Measurements from ENCODE around the gene PLA2R1. TPM values are rescaled to one million over a fixed set of nuclear protein-coding genes. Genes with fewer than 3 reads are reported as not detected.
A peak's percentile ranks its signal among the peaks of the same experiment; 100 is the strongest.

The PLA2R1 gene
- total RNA-seq, 4 donors from 2014 or later: 11.6 to 49.2 (median 30.5) TPM

DNA sequence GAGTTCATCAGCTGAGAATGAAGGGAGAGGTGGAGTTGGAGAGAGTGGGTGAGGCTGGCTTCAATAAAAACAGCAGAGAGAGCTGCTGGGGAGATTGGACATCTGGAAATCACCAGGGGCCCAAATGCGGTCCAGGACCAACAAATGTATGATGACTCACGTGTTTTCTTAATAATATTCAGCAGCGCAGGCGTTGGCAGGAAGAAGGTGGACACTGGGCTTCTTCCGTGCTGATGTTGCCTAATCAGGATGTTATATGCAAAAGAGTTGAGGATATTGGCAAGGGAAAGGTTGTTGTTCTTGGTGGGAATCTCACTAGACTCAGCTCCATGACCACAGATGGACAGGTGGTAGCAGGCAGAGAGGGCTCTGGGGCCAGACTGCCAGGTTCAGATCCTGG lies 12.8 kb upstream of the PLA2R1 start:
- peak in 1 of 3 donors; percentile 66 for DNase-seq
- Histone ChIP-seq H3K27ac (peak overlapping the region in 1 of 4 donors; percentile 58), H3K36me3 (no peaks in the 10 kb centered on the region), H3K4me3 (no peak overlapping the region), H3K4me1 (peaks cover 0 to 20% (median 1%) of the 10 kb centered on the region in 4 donors), H3K9me3 (no peaks in the 10 kb centered on the region), H3K27me3 (no peaks in the 10 kb centered on the region)
- TF ChIP-seq, protein P1, sequence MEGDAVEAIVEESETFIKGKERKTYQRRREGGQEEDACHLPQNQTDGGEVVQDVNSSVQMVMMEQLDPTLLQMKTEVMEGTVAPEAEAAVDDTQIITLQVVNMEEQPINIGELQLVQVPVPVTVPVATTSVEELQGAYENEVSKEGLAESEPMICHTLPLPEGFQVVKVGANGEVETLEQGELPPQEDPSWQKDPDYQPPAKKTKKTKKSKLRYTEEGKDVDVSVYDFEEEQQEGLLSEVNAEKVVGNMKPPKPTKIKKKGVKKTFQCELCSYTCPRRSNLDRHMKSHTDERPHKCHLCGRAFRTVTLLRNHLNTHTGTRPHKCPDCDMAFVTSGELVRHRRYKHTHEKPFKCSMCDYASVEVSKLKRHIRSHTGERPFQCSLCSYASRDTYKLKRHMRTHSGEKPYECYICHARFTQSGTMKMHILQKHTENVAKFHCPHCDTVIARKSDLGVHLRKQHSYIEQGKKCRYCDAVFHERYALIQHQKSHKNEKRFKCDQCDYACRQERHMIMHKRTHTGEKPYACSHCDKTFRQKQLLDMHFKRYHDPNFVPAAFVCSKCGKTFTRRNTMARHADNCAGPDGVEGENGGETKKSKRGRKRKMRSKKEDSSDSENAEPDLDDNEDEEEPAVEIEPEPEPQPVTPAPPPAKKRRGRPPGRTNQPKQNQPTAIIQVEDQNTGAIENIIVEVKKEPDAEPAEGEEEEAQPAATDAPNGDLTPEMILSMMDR (IDR thresholded peaks at IDR 0.05): no peak
- no peak for TF ChIP-seq POLR2A (IDR thresholded peaks at IDR 0.05)

DNA sequence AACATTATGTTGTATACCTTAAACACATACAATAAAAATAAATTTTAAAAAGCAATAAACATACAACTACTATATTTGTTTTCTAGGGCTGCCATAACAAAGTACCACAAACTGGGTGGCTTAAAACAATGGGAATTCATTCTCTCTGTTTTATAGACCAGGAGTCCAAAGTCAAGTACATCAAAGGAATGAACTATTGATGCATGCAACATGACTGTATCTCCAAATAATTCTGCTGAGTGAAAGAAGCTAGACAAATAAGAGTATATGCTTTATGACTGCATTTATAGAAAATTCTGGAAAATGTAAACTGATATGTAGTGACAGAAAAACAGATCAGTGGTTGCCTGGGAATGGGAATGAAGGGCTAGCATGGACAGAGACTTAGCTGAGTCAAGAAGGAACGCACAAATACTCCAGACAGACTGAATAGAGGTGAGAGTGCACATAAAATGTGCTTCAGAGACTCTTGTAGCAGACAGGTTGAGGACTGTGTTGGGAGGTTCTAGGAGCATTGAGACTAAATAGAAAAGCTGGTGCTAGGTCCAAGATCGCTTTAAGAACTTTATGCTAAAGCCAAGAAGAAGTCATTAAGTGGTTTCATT lies 11.0 kb upstream of the PLA2R1 start:
- Histone ChIP-seq H3K27me3 (no peaks in the 10 kb centered on the region), H3K36me3 (no peaks in the 10 kb centered on the region), H3K4me1 (peaks cover 0 to 20% (median 1%) of the 10 kb centered on the region in 4 donors), H3K27ac (no peak overlapping the region), H3K4me3 (no peak overlapping the region), H3K9me3 (no peaks in the 10 kb centered on the region)
- no peak for DNase-seq
- TF ChIP-seq POLR2A (IDR thresholded peaks at IDR 0.05): no peak
- TF ChIP-seq, protein P1 (IDR thresholded peaks at IDR 0.05): no peak

DNA sequence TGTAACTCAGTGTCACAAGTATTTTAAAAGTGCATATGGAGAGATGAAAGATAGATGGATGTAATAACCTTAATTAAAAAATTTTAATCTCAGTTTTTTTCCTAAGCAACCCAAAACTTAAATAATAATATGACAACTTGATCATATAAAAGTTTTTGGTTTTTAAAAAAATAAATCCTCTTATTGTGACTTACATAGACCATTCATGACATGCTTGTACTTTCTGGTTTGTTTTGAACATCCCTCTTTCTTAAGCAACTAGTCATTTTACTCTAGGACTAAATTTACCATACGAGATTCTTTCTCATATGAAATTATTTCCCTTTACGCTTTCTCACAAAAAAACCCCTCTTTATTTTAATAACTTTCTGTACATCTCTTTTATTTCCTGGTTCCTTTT lies 6.5 kb upstream of the PLA2R1 start:
- TF ChIP-seq, protein P1 (IDR thresholded peaks at IDR 0.05): no peak
- no peak for TF ChIP-seq POLR2A (IDR thresholded peaks at IDR 0.05)
- no peaks in the 10 kb centered on the region for H3K36me3 ChIP-seq
- no peak overlapping the region for H3K27ac ChIP-seq
- no peak overlapping the region for H3K4me3 ChIP-seq
- peaks cover 0 to 10% (median 0%) of the 10 kb centered on the region in 4 donors for H3K4me1 ChIP-seq
- no peaks in the 10 kb centered on the region for H3K9me3 ChIP-seq
- no peak for DNase-seq
- H3K27me3 ChIP-seq: no peaks in the 10 kb centered on the region

DNA sequence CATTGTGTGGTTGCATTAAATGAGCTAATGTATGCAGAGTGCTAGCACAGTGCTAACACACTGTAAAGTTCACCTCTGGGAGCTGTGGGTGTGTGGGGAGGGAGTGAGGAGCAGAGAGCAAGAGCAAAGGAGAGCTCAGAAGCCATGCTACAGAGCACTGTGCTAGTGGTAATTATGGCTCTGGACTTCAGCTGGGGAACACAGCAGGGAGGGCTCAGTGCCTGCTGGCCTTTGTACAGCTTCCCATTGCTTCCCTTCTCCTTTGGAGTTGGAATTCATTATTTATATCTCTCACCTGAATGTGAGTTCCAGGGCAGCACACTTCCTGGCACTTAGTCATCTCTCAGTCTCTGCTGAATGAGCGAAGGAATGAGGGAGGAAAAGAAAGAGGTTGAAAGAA lies 2.5 kb upstream of the PLA2R1 start:
- no peaks in the 10 kb centered on the region for H3K9me3 ChIP-seq
- peak overlapping the region in 2 of 4 donors; percentile 82 to 89 for H3K27ac ChIP-seq
- DNase-seq: peak in 2 of 3 donors; percentile 54 to 59
- H3K27me3 ChIP-seq: no peaks in the 10 kb centered on the region
- no peak overlapping the region for H3K4me3 ChIP-seq
- H3K36me3 ChIP-seq: no peaks in the 10 kb centered on the region
- H3K4me1 ChIP-seq: peaks cover 0 to 36% (median 0%) of the 10 kb centered on the region in 4 donors
- no peak for TF ChIP-seq POLR2A (IDR thresholded peaks at IDR 0.05)
- TF ChIP-seq, protein P1 (IDR thresholded peaks at IDR 0.05): no peak

DNA sequence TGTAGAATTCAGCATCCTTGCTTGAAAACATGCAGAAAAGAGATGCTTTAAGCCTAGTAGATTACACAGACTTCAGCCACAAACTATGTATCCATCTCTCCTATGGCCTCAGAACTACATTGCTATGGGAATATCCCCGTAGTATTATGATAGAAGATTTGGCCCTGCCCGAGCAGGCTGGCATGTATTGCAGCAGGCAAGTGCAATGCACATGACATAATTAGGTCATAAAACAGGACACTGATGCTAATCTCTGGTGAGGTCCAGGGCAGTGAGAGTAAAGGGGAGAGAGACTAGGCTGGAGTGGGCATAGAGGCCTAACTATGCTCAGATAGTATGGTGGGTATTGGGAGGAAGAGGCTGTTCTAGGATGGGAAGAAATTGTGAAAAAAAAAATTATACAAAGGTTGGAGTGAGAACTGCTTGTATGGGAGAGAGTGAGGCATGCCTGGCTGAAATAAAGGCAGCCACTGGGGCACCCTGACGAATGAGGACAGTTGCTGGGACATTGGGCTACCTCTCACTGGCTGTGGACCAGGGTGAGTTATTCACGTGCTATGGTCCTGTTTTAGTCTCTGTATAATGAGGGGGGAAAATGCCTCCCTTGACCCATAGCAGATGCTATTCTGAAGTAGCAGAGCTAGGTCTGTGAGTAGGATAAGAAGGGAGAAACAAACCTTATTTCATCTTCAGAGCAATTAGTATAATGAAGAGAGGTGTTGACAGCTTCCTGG lies 1.6 kb upstream of the PLA2R1 start:
- Histone ChIP-seq H3K4me1 (peaks cover 0 to 36% (median 0%) of the 10 kb centered on the region in 4 donors), H3K27ac (peak overlapping the region in 2 of 4 donors; percentile 82 to 89), H3K36me3 (no peaks in the 10 kb centered on the region), H3K9me3 (no peaks in the 10 kb centered on the region), H3K4me3 (no peak overlapping the region), H3K27me3 (no peaks in the 10 kb centered on the region)
- peak in 1 of 3 donors; percentile 64 for DNase-seq
- TF ChIP-seq, protein P1 (IDR thresholded peaks at IDR 0.05): no peak
- no peak for TF ChIP-seq POLR2A (IDR thresholded peaks at IDR 0.05)
